ENCODE data around the gene BRD4. TPM values are rescaled to one million over a fixed set of nuclear protein-coding genes. Genes with fewer than 3 reads are reported as not detected.
"Not testable (repeated sequence)": the region's sequence is repeated elsewhere in the genome, so short reads cannot be mapped to it uniquely, and the experiment has no call there.

BRD4 gene
- total and polyA plus RNA-seq, 10 of the 15 experiments (the other 5 are each of a cell fraction or from before 2014, with no cell fraction given): 5.3 to 84.4 (median 11.8) TPM

- intact Hi-C loops (cut with micrococcal nuclease; ENCODE audit: unreplicated experiment); H3K4me2 ChIP-seq (ENCODE audit: control insufficient read depth, insufficient read depth); RAD21 ChIA-PET (ENCODE audit: unreplicated experiment); BruUV-seq (replicated peaks); H3K9me3 ChIP-seq (replicated peaks; ENCODE audit: control insufficient read depth, insufficient read depth, low read length); DNase-seq (ENCODE audit: low read depth, low spot score); H3K27ac ChIP-seq (ENCODE audit: control insufficient read depth, insufficient read depth); H3K27me3 ChIP-seq (replicated peaks in 1 of 2; ENCODE audit: control insufficient read depth in 2 of 2, insufficient read depth in 2 of 2, low read length in 1 of 2); in situ Hi-C loops (cut with MboI); H3K9ac ChIP-seq (ENCODE audit: control insufficient read depth, insufficient read depth, low read length); H3K79me2 ChIP-seq (ENCODE audit: control insufficient read depth, insufficient read depth, low read length); H3K4me3 ChIP-seq; H3K4me1 ChIP-seq (ENCODE audit: control insufficient read depth, insufficient read depth, low read length); H4K20me1 ChIP-seq (ENCODE audit: control insufficient read depth, insufficient read depth); H2AFZ ChIP-seq (ENCODE audit: control insufficient read depth, low read depth, low read length); POLR2A ChIA-PET: not testable (repeated sequence)
- H3K36me3 ChIP-seq (ENCODE audit: control insufficient read depth in 2 of 2, insufficient read depth in 2 of 2, low read length in 1 of 2): peaks cover 26 to 31% of the 10 kb centered on the region in 2 experiments
- peak; percentile 72 for TF ChIP-seq MLLT1 (IDR thresholded peaks at IDR 0.05)
- peak; percentile 56 for TF ChIP-seq RUNX3 (IDR thresholded peaks at IDR 0.05; ENCODE audit: low read length)
- SMC1A ChIA-PET (ENCODE audit: uncharacterized antibody, unreplicated experiment): interaction anchor here (1.6 to 2.0 kb wide), 2 partner anchors 26 to 59 kb away, joined by 5 read pairs; partner anchors contain the start of gene AKAP8L
- FAIRE-seq: peak; percentile 91
- CTCF ChIA-PET: interaction anchor here (1.2 kb wide), 1 partner anchor 59 kb away, joined by 3 read pairs; the partner anchor contains the start of gene AKAP8L
- WGBS (ENCODE audit: insufficient coverage, insufficient replicate concordance, low lambda C conversion rate, missing lambda C conversion rate): 22% methylated on average over 4 of the region's 4 CpGs
- ATAC-seq: peak; percentile 85
Observed at GRCh38 chr19:15360015-15360414, 27.7 kb upstream of the BRD4 start.

GRCh38 chr19:15358918-15359317 is 26.6 kb upstream of the BRD4 start:
- 68% methylated on average over 3 of the region's 3 CpGs for WGBS (ENCODE audit: insufficient coverage, insufficient replicate concordance, low lambda C conversion rate, missing lambda C conversion rate)
- ATAC-seq: no peak
- Histone ChIP-seq H4K20me1 (ENCODE audit: control insufficient read depth, insufficient read depth) (0 out of 2 replicates have a peak, but pooled peaks cover 4% of the 10 kb centered on the region), H3K36me3 (ENCODE audit: control insufficient read depth in 2 of 2, insufficient read depth in 2 of 2, low read length in 1 of 2) (peaks cover 28 to 37% of the 10 kb centered on the region in 2 experiments), H3K27me3 (replicated peaks in 1 of 2; ENCODE audit: control insufficient read depth in 2 of 2, insufficient read depth in 2 of 2, low read length in 1 of 2) (no peaks in the 10 kb centered on the region), H2AFZ (ENCODE audit: control insufficient read depth, low read depth, low read length) (no peak overlapping the region), H3K9ac (ENCODE audit: control insufficient read depth, insufficient read depth, low read length) (no peak overlapping the region), H3K4me1 (ENCODE audit: control insufficient read depth, insufficient read depth, low read length) (peaks cover 9% of the 10 kb centered on the region), H3K9me3 (replicated peaks; ENCODE audit: control insufficient read depth, insufficient read depth, low read length) (no peaks in the 10 kb centered on the region), H3K4me3 (no peak overlapping the region), H3K79me2 (ENCODE audit: control insufficient read depth, insufficient read depth, low read length) (no peaks in the 10 kb centered on the region), H3K27ac (ENCODE audit: control insufficient read depth, insufficient read depth) (no peak overlapping the region), H3K4me2 (ENCODE audit: control insufficient read depth, insufficient read depth) (no peak overlapping the region)
- intact Hi-C loops (cut with micrococcal nuclease; ENCODE audit: unreplicated experiment): no loop called here
- TF ChIP-seq CBX3 (IDR thresholded peaks at IDR 0.05; ENCODE audit: borderline replicate concordance, low read depth) (no peak), BCL3 (IDR thresholded peaks at IDR 0.05; ENCODE audit: borderline replicate concordance, insufficient read depth, low read depth, low read length, poor library complexity, severe bottlenecking) (no peak), NKRF (conservative IDR thresholded peaks at IDR 0.05) (no peak), SIX5 (IDR thresholded peaks at IDR 0.05; ENCODE audit: low read depth, low read length, severe bottlenecking) (no peak), SMARCA5 (IDR thresholded peaks at IDR 0.05) (no peak), SMAD1 (IDR thresholded peaks at IDR 0.05; ENCODE audit: low read depth, partially characterized antibody) (no peak), DPF2 (IDR thresholded peaks at IDR 0.05) (no peak), ZZZ3 (IDR thresholded peaks at IDR 0.05; ENCODE audit: control insufficient read depth, insufficient read length, low read depth) (no peak)
- FAIRE-seq: no peak
- no TSS peak for BruUV-seq (replicated peaks)
- ChIA-PET RAD21 (ENCODE audit: unreplicated experiment) (interaction anchor here (0.6 to 0.7 kb wide), 2 partner anchors 12 to 21 kb away, joined by 3 read pairs; no protein-coding TSS in a partner anchor), POLR2A (no interaction called here), CTCF (interaction anchor here (0.9 kb wide), 1 partner anchor 25 kb away, joined by 4 read pairs; no protein-coding TSS in a partner anchor), SMC1A (ENCODE audit: uncharacterized antibody, unreplicated experiment) (interaction anchor here (1.0 to 2.0 kb wide), 3 partner anchors 21 to 60 kb away, joined by 3 to 5 read pairs (median 5); partner anchors contain the start of gene AKAP8L)
- DNase-seq (ENCODE audit: low read depth, low spot score): no peak
- in situ Hi-C loops (cut with MboI): no loop called here
